SK-N-SH (cell line): ENCODE data around the gene ZCWPW2.

ENCODE experiments used
- ELF1 ChIP-seq: IDR thresholded peaks from 2 replicates; pipeline ENCODE4 v1.4.0; 2012
- PBX3 ChIP-seq: IDR thresholded peaks from 2 replicates; pipeline ENCODE4; 2012

DNA sequence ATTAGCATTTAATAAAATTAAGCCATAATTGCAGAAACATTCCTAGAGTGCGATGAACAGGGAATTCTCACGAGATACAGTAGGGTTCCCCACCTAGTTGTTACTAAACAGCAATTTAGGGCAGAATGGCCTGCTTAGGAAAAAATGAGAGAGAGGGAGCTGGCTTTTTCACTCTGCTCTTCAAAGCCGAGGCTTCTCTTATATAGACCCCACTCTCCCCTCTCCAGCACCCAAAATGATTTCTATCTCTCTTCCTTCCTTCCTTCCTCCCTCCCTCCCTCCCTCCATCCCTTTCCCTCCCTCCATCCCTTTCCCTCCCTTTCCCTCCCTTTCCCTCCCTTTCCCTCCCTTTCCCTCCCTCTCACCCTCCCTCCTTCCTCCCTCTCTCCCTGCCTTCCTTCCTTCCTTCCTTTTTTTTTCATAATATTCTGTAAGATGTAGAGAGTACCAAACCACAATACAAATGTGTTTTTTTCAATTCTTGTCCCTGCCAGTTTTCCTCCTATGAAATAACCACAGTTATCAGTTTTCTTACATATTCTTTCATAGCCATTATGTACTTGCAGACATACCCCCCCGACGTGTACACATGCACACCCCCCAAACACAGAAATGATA lies 48.1 kb upstream of the ZCWPW2 start:
- TF ChIP-seq PBX3, result no peak
- no peak for TF ChIP-seq ELF1
